Ovary (tissue), 3 donors: ENCODE data around the gene ADNP.

Experiments used
- CTCF ChIP-seq, 3 donors: fragments of 450-650 bp in 2 of 3; fragments of 200-600 bp in 1 of 3; IDR thresholded peaks; one replicate each; pipeline versions ENCODE4 v1.5.1 to v1.8.0; 2016 to 2022; ENCODE audit warnings: antibody characterized with exemption in 3 of 3, mild to moderate bottlenecking in 1 of 3
- EP300 ChIP-seq: sonication (generic); formaldehyde crosslinking; IDR thresholded peaks from one replicate; pipeline ENCODE4 v1.6.1; 2017; ENCODE audit warnings: antibody characterized with exemption
- POLR2A ChIP-seq: fragments of 450-650 bp; IDR thresholded peaks from one replicate; pipeline ENCODE4 v1.6.1; 2017; ENCODE audit warnings: antibody characterized with exemption, mild to moderate bottlenecking, moderate library complexity
- donor health status: DM: no; HTN: no; CAD: no.

- TF ChIP-seq CTCF (IDR thresholded peaks at IDR 0.05) (no peak), POLR2A (no peak), EP300 (no peak)
Observed at GRCh38 chr20:50969912-50970311, 38.7 kb upstream of the ADNP start.
